ENCODE results near the gene UBAP1L.
A peak's percentile ranks its signal among the peaks of the same experiment; 100 is the strongest.
"Not testable (repeated sequence)": the region's sequence is repeated elsewhere in the genome, so short reads cannot be mapped to it uniquely, and the experiment has no call there.

The UBAP1L gene

DNA sequence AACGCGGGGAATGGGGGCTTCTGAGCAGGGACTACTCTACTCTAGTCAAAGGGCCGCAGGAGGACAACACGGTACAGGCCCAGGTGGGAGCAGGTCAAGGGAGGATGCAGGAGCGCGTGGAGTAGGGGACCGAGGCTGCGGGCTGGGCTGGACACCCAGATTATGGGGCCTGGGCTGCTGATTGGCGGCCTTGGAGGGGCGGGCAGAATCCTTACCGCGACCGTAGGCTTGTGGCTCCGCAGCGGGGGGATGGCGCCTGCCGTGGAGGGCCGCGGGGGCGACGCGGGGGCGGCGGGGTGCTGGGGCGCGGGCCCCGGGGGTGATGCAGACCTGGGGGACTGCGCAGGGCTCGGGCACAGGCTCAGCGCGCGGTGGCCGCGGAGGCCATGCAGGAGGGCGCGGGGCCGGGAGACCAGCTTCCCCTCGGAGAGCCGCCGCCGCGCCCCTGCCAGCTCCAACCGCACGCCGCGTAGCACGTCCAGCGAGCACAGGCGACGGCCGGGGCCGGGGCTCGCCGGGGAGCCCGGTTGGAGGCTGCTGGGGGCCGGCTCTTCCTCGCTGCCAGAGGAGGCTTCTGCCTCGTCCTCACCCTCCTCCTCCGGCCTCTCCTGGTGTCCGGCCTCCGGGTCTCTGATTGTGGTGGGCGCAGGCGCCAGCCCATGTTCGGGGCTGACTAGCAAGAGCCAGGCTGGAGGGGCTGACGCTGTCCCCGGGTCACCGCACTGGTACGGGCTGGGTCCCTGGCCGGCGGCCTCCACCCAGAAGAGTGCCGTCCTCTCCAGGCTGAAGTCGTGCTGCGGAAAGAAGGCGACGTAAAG lies 12.9 kb downstream of the UBAP1L start:
- Mint-ChIP-seq H3K4me3 (no peak overlapping the region), H3K9me3 (no peaks in the 10 kb centered on the region), H3K27me3 (ENCODE audit: low read depth) (no peaks in the 10 kb centered on the region), H3K4me1 (no peaks in the 10 kb centered on the region), H3K27ac (peak overlapping the region in 1 of 3 experiments; percentile 7), H3K36me3 (ENCODE audit: low read depth) (peaks cover 49% of the 10 kb centered on the region)
- TF ChIP-seq, protein P1, sequence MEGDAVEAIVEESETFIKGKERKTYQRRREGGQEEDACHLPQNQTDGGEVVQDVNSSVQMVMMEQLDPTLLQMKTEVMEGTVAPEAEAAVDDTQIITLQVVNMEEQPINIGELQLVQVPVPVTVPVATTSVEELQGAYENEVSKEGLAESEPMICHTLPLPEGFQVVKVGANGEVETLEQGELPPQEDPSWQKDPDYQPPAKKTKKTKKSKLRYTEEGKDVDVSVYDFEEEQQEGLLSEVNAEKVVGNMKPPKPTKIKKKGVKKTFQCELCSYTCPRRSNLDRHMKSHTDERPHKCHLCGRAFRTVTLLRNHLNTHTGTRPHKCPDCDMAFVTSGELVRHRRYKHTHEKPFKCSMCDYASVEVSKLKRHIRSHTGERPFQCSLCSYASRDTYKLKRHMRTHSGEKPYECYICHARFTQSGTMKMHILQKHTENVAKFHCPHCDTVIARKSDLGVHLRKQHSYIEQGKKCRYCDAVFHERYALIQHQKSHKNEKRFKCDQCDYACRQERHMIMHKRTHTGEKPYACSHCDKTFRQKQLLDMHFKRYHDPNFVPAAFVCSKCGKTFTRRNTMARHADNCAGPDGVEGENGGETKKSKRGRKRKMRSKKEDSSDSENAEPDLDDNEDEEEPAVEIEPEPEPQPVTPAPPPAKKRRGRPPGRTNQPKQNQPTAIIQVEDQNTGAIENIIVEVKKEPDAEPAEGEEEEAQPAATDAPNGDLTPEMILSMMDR (IDR thresholded peaks at IDR 0.05; ENCODE audit: unreplicated experiment in 3 of 3): peak in 1 of 3 experiments; percentile 26

DNA sequence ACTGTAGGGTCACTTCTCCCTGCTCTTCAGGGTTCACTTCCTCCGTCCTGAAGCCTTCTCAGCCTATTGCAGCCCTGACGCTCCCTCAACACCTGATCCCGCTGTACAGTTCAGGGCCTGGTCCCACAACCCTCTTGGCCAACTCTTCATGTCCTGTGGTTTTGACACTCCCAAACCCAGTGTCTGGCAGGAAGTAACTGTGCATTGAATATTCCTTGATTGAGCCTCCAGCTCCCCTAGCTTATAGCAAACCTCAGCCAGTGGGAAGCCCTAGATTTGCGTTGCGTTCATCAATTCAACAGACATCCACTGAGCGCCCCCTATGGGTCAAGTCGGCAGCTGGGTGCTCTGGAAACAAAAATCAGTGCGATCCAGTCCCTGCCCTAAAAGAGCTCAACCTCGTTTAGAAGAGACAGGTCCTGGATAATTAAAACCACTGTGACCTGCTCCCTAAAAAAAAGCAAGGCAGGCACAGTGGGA lies 13.5 kb downstream of the UBAP1L start:
- no peak overlapping the region for H3K4me3 Mint-ChIP-seq
- TF ChIP-seq, protein P1 (IDR thresholded peaks at IDR 0.05; ENCODE audit: unreplicated experiment in 3 of 3): peak; percentile 65 to 84 (median 65)
- peaks cover 55% of the 10 kb centered on the region for H3K36me3 Mint-ChIP-seq (ENCODE audit: low read depth)
- H3K27me3 Mint-ChIP-seq (ENCODE audit: low read depth): no peaks in the 10 kb centered on the region
- no peaks in the 10 kb centered on the region for H3K4me1 Mint-ChIP-seq
- H3K9me3 Mint-ChIP-seq: no peaks in the 10 kb centered on the region
- peak overlapping the region in 1 of 3 experiments; percentile 7 for H3K27ac Mint-ChIP-seq

DNA sequence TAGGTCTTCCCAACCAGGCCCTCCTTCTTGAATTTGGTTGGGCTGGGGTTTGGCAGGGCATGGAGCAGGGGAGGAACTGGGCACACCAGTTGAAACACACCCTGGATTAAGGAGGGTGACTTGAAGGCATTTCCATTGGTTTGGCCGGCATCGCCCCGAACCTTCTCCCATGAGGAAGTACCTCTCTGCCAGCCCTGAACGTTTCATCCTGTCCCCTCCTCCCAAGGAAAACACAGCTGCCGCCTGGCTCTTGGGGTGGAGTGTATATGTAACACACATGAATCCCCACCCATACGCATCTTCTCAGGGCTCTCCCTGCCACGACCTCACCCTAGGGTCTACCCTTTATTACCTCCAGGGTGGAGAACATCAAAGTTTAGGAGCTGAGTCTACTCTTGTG lies 14.6 kb downstream of the UBAP1L start:
- Mint-ChIP-seq H3K4me1 (peaks cover 2% of the 10 kb centered on the region), H3K4me3 (no peak overlapping the region), H3K36me3 (ENCODE audit: low read depth) (peaks cover 45% of the 10 kb centered on the region), H3K27ac (no peak overlapping the region), H3K27me3 (ENCODE audit: low read depth) (no peaks in the 10 kb centered on the region), H3K9me3 (no peaks in the 10 kb centered on the region)
- TF ChIP-seq, protein P1 (IDR thresholded peaks at IDR 0.05; ENCODE audit: unreplicated experiment in 3 of 3): no peak

DNA sequence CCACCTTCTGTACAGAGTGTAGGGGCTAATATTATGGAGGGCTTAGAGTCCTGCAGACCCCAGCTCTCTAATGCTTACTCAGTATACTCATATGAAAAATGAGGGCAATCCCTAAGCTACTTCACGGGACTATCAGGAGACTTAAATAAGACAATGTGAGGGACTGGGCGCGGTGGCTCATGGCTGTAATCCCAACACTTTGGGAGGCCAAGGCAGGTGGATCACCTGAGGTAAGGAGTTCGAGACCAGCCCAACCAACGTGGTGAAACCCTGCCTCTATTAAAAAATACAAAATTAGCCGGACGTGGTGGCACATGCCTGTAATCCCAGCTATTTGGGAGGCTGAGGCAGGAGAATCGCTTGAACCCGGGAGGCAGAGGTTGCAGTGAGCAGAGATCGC lies 15.2 kb downstream of the UBAP1L start:
- H3K27ac Mint-ChIP-seq; H3K9me3 Mint-ChIP-seq; H3K27me3 Mint-ChIP-seq (ENCODE audit: low read depth); H3K4me1 Mint-ChIP-seq; H3K4me3 Mint-ChIP-seq: not testable (repeated sequence)
- peaks cover 43% of the 10 kb centered on the region for H3K36me3 Mint-ChIP-seq (ENCODE audit: low read depth)

DNA sequence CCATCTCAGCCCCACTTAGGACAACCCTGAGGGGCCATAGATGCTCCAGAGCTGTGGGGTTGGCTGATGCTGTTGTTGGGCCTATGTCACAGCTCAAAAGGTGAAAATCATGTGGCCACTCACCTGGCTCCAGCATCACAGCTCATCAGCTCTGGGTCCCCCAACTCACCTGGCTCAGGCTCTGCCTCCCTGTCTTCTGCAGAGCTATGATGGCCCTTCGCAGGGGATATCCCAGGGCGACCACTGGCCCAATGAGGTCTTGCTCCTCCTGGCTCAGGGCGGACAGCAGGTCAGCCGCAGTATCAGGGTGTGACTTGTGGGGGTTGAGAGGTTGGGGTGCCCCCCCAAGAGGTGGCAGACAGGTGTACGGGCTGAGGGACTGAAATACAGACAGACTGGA lies 15.7 kb downstream of the UBAP1L start:
- H3K36me3 Mint-ChIP-seq (ENCODE audit: low read depth): peaks cover 43% of the 10 kb centered on the region

DNA sequence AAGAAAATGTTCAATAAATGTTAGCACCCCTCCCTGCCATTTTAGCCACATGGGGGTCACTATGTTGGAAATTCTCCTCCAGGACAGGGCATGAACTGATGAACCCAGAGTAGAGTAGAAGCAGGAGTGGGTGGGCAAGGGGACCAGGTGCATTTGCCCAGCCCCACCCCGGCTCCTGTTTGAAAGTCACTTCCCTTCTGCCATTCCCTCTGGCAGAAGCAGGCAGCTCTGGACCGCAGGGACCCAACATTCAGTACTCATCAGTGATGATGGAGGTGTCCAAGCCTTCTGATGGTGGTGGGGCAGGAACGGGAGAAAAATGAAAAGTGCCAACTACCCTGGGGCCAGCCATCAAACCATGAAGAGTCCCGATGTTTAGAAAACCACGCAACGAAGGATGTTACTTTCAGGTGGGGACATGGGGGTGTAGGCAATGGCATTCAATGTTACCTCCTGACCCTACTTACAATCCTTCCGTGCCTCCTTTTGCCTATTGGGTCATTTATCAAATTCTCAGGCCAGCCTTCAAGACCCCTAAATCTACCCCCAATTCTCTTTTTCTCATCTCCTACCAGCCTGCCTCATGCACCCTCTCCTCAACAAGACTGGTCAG lies 17.2 kb downstream of the UBAP1L start:
- Mint-ChIP-seq H3K36me3 (ENCODE audit: low read depth) (peaks cover 36% of the 10 kb centered on the region), H3K4me3 (no peak overlapping the region), H3K4me1 (peaks cover 7% of the 10 kb centered on the region), H3K27ac (no peak overlapping the region), H3K9me3 (no peaks in the 10 kb centered on the region), H3K27me3 (ENCODE audit: low read depth) (no peaks in the 10 kb centered on the region)
- TF ChIP-seq, protein P1 (IDR thresholded peaks at IDR 0.05; ENCODE audit: unreplicated experiment in 3 of 3): no peak

More for the DNA sequence above, 15.7 kb downstream of the UBAP1L start:
- Mint-ChIP-seq H3K4me3 (no peak overlapping the region), H3K4me1 (peaks cover 5% of the 10 kb centered on the region), H3K9me3 (no peaks in the 10 kb centered on the region), H3K27ac (no peak overlapping the region), H3K27me3 (ENCODE audit: low read depth) (no peaks in the 10 kb centered on the region)
- TF ChIP-seq, protein P1 (IDR thresholded peaks at IDR 0.05; ENCODE audit: unreplicated experiment in 3 of 3): no peak
